Sigmoid colon (tissue), 4 donors: Measurements from ENCODE around the gene SLC2A1.

ENCODE experiments used
- CTCF ChIP-seq, 4 experiments: fragments of 450-650 bp in 3 of 4; fragments of 200-600 bp in 1 of 4; IDR thresholded peaks; one replicate each; pipeline ENCODE4 v1.5.1; 2016 to 2019; ENCODE audit warnings: antibody characterized with exemption in 4 of 4, mild to moderate bottlenecking in 3 of 4, moderate library complexity in 2 of 4
- EP300 ChIP-seq, 4 donors: sonication (generic); formaldehyde crosslinking; IDR thresholded peaks; one replicate each; pipeline ENCODE4 v1.6.1; 2017; ENCODE audit warnings: antibody characterized with exemption in 4 of 4
- POLR2A ChIP-seq, 2 donors: fragments of 450-650 bp; IDR thresholded peaks; one replicate each; pipeline ENCODE4 v1.6.1; 2016; ENCODE audit warnings: antibody characterized with exemption in 2 of 2, mild to moderate bottlenecking in 2 of 2, moderate library complexity in 2 of 2

GRCh38 chr1:42957880-42958487 lies 684 bp downstream of the SLC2A1 start:
- no peak for TF ChIP-seq EP300 (IDR thresholded peaks at IDR 0.05)
- TF ChIP-seq POLR2A (IDR thresholded peaks at IDR 0.05): no peak
- TF ChIP-seq CTCF (IDR thresholded peaks at IDR 0.05): no peak
